ENCODE data around the gene GATA5. TPM values are rescaled to one million over a fixed set of nuclear protein-coding genes. Genes with fewer than 3 reads are reported as not detected.
"Not testable (repeated sequence)": the region's sequence is repeated elsewhere in the genome, so short reads cannot be mapped to it uniquely, and the experiment has no call there.

Gene GATA5
- total RNA-seq, 1 experiment from 2014 or later = 0.18 TPM

DNA sequence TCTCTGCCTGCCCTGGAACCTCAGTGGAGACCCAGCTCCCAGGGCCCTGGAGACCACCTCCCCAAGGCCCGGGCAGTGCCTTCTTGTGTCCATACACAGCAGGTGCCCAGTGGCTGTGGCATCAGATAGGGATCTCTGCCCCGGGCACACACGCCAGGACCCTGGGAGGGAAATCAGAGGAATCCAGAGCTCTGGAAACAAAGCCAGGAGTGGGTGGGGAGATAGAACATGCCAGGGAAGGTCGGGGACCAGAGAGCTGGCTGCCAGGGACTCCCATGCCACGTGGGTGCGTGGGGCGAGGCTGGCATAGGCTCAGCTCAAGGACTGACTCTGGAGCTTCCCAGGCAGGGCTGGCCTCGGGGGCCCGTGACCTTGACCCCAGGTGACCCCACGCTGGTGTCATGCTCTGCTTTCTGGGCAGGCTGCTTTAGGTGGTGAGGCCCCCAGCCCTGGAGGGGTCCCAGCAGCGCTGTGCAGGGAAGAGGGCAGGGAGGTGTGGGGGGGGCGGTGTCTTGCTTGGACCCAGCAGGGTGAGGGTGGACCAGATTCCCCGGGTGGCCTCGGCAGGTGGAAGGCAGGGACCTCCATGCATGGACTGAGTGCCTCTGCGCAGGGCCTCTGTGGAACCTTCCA, 17.6 kb upstream of the GATA5 start:
- in situ Hi-C loops (cut with HindIII; ENCODE audit: low pct_unique_long_range_greater_than_20kb, low sequenced_read_pairs) = no loop called here
- DNase-seq (ENCODE audit: low read depth, low spot score) = no peak

DNA sequence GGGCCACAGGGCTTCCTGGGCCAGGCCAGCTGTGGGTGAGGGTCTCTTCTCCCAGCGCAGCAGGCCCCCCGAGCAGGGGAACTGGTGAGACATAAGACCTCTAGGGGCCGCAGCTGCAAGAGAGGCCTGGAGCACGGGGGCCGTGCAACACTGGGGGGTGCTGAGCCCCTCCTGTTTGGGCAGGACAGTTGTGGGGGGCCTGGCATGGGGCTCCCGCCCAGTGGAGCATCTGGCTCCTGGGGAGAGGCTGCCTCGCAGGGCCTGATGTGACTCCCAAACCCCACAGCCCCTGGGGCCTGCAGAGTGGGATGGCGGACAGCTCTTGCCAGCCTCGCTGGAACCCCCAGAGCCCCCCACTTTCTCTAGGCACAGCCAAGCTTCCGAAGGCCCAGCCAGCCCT, 16.9 kb upstream of the GATA5 start:
- in situ Hi-C loops (cut with HindIII; ENCODE audit: low pct_unique_long_range_greater_than_20kb, low sequenced_read_pairs) = no loop called here
- no peak for DNase-seq (ENCODE audit: low read depth, low spot score)

DNA sequence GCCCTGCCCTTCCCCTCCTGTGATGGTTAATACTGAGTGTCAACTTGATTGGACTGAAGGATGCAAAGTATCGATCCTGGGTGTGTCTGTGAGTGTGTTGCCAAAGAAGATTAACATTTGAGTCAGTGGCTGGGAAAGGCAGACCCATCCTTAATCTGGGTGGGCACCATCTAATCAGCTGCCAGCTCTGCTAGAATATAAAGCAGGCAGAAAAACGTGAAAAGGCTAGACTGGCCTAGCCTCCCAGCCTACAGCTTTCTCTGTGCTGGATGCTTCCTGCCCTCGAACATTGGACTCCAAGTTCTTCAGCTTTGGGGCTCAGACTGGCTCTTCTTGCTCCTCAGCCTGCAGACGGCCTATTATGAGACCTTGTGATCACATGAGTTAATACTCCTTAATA, 15.0 kb upstream of the GATA5 start:
- DNase-seq (ENCODE audit: low read depth, low spot score) = not testable (repeated sequence)

DNA sequence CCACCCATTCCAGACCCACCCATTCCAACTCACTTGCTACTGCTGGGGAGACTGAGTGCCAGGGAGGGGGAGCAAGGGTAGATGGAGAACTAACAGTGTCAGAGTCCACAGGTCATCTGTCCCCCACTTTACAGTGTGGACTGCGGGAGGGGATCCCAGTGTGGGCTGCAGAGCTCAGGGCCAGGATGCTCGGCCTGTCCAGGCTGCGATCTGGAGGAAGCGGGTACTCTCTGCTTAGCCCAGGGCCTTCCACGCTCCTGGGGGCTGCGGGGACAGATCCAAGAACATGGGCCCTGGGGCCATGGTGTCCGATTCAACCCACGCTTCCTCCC, 14.1 kb upstream of the GATA5 start:
- DNase-seq (ENCODE audit: low read depth, low spot score) = no peak
- in situ Hi-C loops (cut with HindIII; ENCODE audit: low pct_unique_long_range_greater_than_20kb, low sequenced_read_pairs) = no loop called here

More for the DNA sequence above, 15.0 kb upstream of the GATA5 start:
- in situ Hi-C loops (cut with HindIII; ENCODE audit: low pct_unique_long_range_greater_than_20kb, low sequenced_read_pairs) = not testable (repeated sequence)

DNA sequence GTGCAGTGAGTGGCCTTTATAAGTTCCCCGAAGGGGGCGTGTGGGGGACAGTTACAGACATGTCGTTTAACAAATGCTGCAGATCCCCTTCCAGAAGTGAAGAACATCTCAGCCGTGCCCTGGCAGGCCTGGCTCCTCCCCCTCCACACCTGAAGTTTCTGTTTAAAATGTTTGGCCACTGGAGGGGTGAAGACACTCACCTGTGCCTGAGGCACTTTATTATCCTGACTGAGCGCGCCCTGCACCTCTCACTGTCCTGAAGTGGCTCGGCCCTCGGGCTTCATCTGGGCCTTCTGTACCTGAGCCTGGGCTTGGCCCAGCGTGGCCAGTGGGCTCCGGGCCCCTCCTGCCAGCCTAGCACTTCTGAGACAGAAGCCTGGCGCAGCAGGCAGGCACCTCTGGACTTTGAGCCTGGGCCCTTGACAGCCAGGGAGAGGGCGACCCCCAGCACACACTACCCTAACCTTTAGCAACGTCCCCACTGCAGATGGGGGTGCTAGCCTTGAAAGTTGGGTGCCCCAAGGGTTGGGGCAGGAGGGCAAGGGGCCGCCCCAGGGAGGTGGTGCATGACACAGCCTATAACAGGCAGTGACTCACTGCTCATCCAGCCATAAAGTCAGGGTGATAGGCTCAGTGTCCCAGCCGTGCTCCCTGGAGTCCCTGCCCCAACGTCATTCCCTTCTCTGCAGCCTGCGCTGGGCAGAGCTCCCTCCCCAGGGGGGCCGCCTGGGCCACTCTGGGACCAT, 13.6 kb upstream of the GATA5 start:
- in situ Hi-C loops (cut with HindIII; ENCODE audit: low pct_unique_long_range_greater_than_20kb, low sequenced_read_pairs) = no loop called here
- no peak for DNase-seq (ENCODE audit: low read depth, low spot score)

DNA sequence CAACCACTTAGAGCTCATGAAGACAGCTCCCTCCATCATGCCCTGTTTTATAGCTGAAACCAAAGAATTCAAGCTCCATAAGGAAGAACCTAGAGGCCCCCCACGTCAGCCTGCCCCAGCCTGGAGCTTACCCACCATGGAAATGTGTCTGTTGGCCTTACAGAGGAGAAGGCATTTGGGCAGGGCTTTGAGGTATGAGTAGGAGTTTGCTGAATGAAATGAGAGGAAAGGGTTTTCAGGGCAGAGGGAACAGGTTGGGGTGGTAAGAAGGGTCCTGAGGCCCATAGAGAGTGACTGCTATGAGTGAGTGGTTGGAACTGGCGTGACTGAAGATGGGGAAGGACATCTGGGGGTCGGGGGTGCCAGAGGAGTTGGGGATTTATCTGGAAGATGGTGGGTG, 12.7 kb upstream of the GATA5 start:
- in situ Hi-C loops (cut with HindIII; ENCODE audit: low pct_unique_long_range_greater_than_20kb, low sequenced_read_pairs) = no loop called here
- DNase-seq (ENCODE audit: low read depth, low spot score) = no peak

DNA sequence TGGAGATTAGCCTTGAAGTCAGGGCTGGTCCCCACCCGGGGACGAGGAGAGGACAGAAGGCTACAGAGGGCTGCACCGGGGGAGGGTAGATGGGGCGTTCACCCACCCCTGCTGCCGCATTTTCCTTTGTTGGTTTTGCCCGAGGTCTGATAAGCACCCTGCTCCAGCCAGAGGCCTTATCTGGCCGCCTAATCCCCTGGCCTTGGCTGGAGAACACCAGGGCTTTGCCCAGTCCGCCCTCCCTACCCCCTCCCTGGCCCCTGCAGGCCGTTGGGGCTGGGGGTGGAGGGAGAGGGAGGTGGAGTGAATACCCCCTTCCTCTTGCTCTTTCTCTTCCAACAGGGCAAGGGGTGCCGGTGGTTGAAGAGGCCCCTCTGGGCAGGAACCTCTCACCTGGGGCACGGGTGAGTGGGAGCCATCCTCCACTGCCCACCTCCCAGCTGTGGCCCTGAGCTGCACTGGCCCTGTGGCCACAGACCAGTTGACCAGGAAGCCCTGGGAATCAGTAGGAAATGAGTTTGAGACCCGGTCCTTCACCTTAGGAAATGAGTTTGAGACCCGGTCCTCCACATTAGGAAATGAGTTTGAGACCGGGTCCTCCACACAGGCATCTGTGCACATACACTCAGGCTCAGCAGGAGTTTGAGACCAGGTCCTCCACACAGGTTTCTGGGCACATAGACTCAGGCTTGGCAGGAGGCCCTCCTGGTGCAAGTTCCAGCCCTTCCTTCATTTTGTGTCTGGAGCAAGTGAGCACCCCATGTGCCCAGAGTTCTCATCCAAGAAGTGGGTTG, 12.0 kb upstream of the GATA5 start:
- DNase-seq (ENCODE audit: low read depth, low spot score) = no peak
- in situ Hi-C loops (cut with HindIII; ENCODE audit: low pct_unique_long_range_greater_than_20kb, low sequenced_read_pairs) = no loop called here

DNA sequence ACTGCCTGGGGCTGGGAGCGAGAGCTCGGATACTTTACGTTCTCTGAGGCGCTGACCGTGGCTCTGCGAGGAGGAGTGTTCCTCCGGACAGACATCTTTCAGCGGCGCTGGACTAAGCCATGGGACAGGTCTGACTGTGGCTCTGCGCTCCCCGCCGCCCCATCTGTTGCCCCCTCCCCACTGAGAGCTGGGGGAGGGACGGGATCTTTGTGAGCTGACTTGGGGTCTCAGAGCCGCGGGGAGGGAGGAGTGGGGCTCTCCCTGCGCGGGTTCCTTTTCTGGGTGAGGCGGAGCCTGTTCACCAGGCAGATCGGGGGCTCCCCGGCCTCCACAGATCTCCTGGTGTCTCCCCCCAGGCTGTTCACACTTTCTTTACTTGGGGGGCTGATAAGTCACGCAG, 11.3 kb upstream of the GATA5 start:
- DNase-seq (ENCODE audit: low read depth, low spot score) = no peak
- in situ Hi-C loops (cut with HindIII; ENCODE audit: low pct_unique_long_range_greater_than_20kb, low sequenced_read_pairs) = no loop called here

DNA sequence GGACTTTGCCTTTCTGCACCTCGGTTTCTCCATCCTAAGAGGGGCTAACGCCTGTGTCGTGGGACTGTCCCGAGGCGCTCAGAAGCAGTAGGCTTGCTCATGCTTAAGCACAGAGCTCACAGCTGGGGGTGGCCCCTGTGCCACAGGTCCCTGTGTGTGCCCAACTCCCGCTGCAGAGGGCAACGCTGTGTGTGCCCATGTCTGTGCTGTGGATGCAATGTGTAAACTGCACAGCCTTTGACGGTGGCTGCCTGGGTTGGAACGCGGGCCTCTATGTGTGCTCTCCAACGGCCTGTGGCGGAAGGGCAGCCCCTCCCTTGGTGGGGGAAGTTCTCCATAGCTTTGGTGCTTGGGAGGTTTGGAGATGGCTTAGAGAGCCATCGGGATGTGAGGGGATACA, 10.7 kb upstream of the GATA5 start:
- no peak for DNase-seq (ENCODE audit: low read depth, low spot score)
- in situ Hi-C loops (cut with HindIII; ENCODE audit: low pct_unique_long_range_greater_than_20kb, low sequenced_read_pairs) = no loop called here

DNA sequence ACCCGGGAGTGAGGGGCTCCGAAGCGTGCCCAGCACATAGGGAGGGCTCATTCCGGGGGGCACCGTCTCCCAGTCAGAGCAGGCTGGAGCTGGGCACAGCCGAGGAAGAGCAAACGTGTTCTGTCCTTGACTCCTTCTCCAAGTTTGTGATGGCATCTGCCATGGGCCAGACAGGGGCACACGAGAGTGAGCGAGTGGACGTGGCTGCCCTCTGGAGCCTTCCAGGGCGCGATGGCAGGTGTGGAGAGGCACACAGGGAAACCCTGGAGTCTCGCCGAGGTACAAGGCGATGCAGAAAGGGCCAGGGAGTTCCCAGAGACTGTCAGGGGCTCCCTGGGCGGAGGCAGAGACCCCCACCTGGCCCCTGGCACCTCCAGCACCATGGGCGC, 9.9 kb upstream of the GATA5 start:
- no peak for DNase-seq (ENCODE audit: low read depth, low spot score)
- in situ Hi-C loops (cut with HindIII; ENCODE audit: low pct_unique_long_range_greater_than_20kb, low sequenced_read_pairs) = no loop called here

DNA sequence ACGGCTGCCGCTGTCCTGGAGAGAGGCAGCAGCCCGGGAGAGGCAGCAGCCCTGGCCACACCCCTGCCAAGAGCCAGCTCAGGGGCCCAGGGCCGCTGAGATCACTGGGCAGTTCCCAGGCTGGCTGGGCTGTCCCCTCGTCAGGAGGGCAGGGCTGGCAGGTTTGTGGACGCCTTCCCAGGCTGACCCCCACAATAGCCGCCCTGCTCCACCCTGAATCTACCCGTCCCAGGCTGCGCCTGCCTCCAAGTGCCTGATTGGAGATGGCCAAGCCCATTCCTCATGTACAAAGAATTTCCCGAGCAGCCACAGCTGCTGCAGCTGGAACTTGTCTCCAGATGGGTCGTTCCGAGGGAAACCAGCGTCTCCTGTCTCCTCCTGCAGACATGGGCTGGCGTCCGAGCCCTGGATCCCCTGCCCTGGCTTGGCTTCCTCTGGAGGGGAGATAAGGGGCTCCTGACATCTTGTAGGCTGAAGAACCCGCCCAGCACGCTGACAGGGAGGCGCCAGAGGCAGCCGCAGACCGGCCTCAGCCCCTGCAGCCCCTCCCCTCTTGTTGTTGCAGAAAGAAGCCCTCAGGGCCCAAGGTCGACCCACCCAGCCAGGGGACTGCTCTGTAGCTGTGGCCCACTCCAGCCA, 9.4 kb upstream of the GATA5 start:
- in situ Hi-C loops (cut with HindIII; ENCODE audit: low pct_unique_long_range_greater_than_20kb, low sequenced_read_pairs) = no loop called here

DNA sequence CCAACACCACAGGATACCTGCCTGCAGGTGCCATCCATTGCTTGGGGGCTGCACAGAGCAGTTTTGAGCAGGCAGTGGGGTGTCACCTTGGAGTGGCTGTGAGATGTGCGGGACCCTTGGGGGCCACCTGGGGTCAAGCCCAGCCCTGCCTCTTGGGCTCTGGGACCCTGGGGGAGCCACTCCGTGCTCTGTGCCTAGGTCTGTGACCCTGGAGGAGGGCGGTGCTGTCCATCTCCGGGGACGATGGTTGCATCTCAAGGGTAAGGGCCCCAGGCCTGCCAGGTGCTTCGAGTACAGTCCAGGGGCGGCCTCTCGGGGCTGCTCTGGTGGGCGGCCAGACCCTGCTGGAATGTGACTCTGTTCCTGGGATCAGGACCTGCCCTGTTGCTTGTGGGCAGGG, 8.7 kb upstream of the GATA5 start:
- DNase-seq (ENCODE audit: low read depth, low spot score) = no peak
- in situ Hi-C loops (cut with HindIII; ENCODE audit: low pct_unique_long_range_greater_than_20kb, low sequenced_read_pairs) = no loop called here

More for the DNA sequence above, 9.4 kb upstream of the GATA5 start:
- DNase-seq (ENCODE audit: low read depth, low spot score) = no peak

DNA sequence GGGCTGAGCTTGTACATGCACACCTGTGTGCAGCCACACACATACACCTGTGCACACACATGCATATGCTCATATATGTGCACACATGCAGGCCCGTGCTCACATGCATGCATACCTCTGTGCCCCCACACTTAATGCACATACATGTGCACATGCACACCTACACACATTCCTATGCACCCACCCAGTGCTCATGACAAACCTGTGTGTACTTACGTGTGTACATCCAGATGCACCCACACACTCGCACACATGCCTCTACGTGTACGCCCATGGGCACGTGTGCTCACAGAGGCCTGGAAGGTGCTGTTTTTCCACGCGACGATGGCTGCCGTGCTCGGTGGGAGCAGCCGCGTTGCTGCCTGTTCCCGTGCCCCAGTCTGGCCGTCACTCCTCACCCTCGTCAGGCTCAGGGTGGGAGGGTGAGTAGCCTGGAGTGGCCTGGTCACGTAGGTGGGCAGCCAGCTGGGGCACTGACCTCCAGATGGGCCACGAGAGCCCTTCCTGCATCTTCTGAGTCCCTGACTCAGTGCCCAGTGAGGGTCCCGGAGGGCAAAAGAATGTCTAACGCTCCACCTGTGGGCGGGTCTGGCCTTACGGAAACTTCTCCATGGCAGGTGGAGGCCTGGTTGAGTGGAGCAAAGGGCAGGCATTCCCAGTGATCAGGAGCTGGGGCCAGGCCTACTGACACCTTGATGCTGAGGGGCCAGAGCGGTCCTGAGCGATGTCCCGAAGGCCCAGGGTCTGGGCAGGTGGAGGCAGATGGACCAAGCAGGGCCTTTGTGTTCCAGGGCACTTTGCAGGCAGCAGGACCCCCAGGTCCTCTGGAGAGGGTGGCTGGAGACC, 8.0 kb upstream of the GATA5 start:
- DNase-seq (ENCODE audit: low read depth, low spot score) = no peak
- in situ Hi-C loops (cut with HindIII; ENCODE audit: low pct_unique_long_range_greater_than_20kb, low sequenced_read_pairs) = no loop called here

DNA sequence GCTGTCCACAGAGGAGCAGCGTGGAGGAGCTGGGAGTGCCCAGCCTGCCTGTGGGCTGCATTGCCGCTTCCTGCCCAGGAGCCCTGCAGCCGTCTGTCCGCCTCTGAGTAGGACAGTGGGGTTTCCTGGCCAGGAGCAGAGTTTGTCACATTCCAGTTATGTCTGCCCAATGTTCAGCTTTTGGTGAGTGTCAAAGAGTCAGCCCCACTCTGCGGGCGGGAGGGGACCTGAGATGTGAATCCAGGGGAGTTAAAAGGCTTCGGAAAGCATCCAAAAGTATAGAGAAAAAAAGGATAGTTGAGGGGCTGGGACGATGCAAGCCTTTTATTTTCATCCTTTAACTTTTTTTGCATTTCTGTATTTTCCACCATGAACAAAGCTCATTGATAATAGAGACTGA, 7.2 kb upstream of the GATA5 start:
- in situ Hi-C loops (cut with HindIII; ENCODE audit: low pct_unique_long_range_greater_than_20kb, low sequenced_read_pairs) = no loop called here
- DNase-seq (ENCODE audit: low read depth, low spot score) = no peak

DNA sequence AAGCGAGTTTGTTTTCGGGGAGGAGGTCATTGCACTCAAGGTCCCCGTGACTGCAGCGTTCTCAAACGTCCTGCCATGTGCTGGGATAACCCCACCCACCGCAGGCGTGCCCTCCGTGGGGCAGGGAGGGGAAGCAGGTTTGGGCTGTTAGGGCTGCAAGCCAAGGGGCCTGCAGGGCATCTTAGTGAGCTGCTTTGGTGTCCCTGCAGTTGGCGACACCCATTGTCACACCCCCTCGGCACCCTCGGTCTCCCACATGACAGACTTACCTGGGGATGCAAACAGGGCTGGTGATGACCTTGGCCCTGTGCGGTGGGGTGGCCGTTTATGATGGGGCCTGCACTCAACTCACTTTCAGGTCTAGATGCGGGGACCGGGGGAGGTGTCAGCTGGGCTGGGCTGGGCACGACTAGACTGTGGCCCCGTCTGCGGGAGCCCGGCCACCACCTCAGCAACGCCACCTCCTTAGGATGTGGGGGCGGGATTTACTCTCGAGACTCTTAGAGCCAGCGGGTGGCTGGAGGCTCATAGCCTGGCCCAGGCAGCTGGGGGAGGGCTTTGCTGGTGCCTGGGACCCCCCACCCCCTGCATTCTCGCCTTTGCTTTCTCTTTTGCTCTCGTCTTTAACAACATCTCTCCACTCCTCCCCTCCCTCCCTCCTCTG, 6.5 kb upstream of the GATA5 start:
- in situ Hi-C loops (cut with HindIII; ENCODE audit: low pct_unique_long_range_greater_than_20kb, low sequenced_read_pairs) = no loop called here
- DNase-seq (ENCODE audit: low read depth, low spot score) = no peak

DNA sequence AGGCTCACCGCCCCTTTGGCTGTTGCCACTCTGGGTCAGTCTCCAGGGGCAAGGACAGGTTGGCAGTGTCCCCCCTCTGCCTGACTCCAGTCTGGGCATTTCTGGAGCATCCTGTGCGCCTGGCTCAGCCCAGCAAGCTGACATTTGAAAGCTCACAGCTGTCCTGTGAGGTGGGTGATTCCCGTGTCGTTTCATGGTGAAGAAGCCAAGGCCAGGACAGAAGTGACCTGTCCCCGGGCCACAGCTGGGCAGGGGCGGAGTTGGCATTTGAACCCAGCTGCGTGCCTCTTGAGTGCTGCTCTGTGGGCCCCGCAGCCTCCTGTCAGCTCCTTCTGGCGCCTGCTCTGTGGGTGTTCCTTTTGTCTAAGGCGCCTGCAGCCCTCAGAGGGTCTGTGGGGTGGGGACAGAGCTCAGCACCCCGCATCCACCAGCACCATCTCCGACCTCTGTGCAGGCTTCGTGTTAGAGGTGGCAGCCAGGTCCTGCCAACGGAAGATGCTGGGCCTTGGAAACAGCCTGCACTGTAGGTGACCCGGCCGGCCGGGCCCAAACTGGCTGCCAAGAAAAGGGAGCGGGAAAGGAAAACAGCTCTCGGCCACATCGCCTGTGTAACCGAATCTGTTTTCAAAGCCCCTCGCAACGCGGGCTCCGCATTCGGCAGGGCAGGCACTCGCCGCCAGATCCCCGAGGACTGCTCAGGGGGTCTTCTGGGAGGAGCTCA, 5.8 kb upstream of the GATA5 start:
- in situ Hi-C loops (cut with HindIII; ENCODE audit: low pct_unique_long_range_greater_than_20kb, low sequenced_read_pairs) = no loop called here
- DNase-seq (ENCODE audit: low read depth, low spot score) = no peak

DNA sequence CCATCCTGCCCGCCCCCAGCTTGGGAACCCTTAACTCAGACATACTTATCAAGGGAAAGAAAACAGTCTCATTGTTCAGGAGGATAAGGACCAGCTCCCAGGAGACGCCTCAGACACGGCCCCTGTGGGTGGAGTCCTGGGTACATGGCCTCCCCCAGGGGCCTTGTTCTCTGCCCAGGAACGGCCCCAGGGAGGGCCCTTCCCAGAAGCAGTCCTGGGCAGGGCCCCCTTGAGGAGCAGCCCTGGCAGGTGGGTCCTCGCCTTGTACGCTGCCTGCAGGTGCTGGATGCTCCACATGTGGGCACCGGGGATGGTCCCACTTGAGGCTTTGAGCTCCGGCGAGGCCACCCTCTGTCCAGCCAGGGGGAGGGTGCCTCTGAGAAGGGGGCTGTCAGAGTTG, 4.5 kb upstream of the GATA5 start:
- no peak for DNase-seq (ENCODE audit: low read depth, low spot score)
- in situ Hi-C loops (cut with HindIII; ENCODE audit: low pct_unique_long_range_greater_than_20kb, low sequenced_read_pairs) = no loop called here

Measured in SK-MEL-5 (cell line).